DOHH2 (cell line): Measurements from ENCODE around the gene SMAD3.

ENCODE experiments used
- EZH2phosphoT487 ChIP-seq: fragments of 200-600 bp; sonication (generic); IDR thresholded peaks from 2 replicates; pipeline ENCODE4 v1.6.1; 2017; ENCODE audit warnings: borderline replicate concordance, mild to moderate bottlenecking, antibody characterized with exemption, low read length, moderate library complexity, mixed read lengths
- TF ChIP-seq, protein P1 (sequence below): fragments of 200-600 bp; sonication (generic); IDR thresholded peaks from one replicate; pipeline ENCODE4 v1.5.1; 2014; ENCODE audit warnings: antibody characterized with exemption, mild to moderate bottlenecking, low read depth, low read length; ENCODE audit not compliant: poor library complexity, severe bottlenecking

GRCh38 chr15:67172172-67172571 lies 106.8 kb downstream of the SMAD3 start:
- TF ChIP-seq, protein P1, sequence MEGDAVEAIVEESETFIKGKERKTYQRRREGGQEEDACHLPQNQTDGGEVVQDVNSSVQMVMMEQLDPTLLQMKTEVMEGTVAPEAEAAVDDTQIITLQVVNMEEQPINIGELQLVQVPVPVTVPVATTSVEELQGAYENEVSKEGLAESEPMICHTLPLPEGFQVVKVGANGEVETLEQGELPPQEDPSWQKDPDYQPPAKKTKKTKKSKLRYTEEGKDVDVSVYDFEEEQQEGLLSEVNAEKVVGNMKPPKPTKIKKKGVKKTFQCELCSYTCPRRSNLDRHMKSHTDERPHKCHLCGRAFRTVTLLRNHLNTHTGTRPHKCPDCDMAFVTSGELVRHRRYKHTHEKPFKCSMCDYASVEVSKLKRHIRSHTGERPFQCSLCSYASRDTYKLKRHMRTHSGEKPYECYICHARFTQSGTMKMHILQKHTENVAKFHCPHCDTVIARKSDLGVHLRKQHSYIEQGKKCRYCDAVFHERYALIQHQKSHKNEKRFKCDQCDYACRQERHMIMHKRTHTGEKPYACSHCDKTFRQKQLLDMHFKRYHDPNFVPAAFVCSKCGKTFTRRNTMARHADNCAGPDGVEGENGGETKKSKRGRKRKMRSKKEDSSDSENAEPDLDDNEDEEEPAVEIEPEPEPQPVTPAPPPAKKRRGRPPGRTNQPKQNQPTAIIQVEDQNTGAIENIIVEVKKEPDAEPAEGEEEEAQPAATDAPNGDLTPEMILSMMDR: no peak
- TF ChIP-seq EZH2phosphoT487: no peak
